ENCODE results near the gene CTNNA2.

The CTNNA2 gene

DNA sequence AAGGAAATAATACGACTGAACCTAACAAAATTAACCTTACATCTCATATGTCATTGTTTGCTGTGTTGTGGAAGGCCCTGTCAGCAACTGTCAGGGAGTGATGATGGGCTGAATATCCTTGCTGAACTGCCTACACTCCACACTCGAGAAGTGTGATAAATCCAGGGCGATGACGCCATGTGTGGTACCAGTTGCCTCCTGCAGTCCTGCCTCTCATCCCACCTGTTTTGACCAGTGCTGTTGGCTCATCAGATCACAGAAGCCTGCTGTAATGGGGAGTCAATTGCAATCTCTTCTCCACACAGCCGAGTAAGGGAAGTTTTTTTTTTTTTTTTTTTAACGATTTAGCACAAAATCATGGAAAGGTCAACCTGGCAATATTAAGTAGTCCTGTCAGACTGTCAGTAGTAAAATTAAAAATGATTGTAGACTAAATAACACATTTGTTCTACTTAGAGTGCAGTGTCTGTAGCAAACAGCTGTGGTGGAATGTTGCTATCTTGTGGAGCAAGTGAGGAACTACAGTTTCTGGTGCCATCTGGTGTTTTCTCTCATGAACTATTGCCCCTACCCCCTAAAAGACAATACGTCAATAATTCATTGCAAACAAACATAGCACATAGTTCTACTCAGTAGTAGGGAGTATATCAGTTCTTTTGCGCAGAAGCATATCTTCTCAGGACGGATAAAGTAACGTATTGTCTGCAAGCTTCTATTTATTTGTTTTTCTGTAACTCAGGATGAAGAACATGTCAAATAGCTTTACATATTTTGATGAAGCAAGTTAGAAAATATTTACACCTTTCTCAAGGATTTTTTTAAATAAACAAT, 347.6 kb downstream of the CTNNA2 start:
- no peak overlapping the region for H3K27ac ChIP-seq (ENCODE audit: low read length)
- no peaks in the 10 kb centered on the region for H3K4me1 ChIP-seq (ENCODE audit: insufficient read depth, low read length)
- H3K9me3 ChIP-seq (ENCODE audit: insufficient read depth, low read length, severe bottlenecking), result no peaks in the 10 kb centered on the region
- no peak overlapping the region for H3K4me3 ChIP-seq (ENCODE audit: low read depth in 1 of 2, low read length in 2 of 2)
- no peaks in the 10 kb centered on the region for H3K36me3 ChIP-seq (ENCODE audit: insufficient read depth, low read length)
- H3K9ac ChIP-seq (ENCODE audit: low read depth, low read length), result no peak overlapping the region
- no peak for TF ChIP-seq EZH2 (IDR thresholded peaks at IDR 0.05; ENCODE audit: borderline replicate concordance, low read depth, low read length, severe bottlenecking)
- TF ChIP-seq, protein P1, sequence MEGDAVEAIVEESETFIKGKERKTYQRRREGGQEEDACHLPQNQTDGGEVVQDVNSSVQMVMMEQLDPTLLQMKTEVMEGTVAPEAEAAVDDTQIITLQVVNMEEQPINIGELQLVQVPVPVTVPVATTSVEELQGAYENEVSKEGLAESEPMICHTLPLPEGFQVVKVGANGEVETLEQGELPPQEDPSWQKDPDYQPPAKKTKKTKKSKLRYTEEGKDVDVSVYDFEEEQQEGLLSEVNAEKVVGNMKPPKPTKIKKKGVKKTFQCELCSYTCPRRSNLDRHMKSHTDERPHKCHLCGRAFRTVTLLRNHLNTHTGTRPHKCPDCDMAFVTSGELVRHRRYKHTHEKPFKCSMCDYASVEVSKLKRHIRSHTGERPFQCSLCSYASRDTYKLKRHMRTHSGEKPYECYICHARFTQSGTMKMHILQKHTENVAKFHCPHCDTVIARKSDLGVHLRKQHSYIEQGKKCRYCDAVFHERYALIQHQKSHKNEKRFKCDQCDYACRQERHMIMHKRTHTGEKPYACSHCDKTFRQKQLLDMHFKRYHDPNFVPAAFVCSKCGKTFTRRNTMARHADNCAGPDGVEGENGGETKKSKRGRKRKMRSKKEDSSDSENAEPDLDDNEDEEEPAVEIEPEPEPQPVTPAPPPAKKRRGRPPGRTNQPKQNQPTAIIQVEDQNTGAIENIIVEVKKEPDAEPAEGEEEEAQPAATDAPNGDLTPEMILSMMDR (IDR thresholded peaks at IDR 0.05; ENCODE audit: borderline replicate concordance, extremely low read depth, low read length, poor library complexity, severe bottlenecking), result peak; percentile 54
- no peaks in the 10 kb centered on the region for H3K27me3 ChIP-seq (ENCODE audit: insufficient read depth, low read length, poor library complexity)
- no peak for DNase-seq
- ATAC-seq (ENCODE audit: insufficient read depth, low read depth), result no peak
- H3K4me2 ChIP-seq (ENCODE audit: insufficient read depth, low read length), result no peak overlapping the region
- H2AFZ ChIP-seq (ENCODE audit: low read depth, low read length), result no peak overlapping the region
- H3K79me2 ChIP-seq (ENCODE audit: insufficient read depth, low read length), result no peaks in the 10 kb centered on the region
- no peaks in the 10 kb centered on the region for H4K20me1 ChIP-seq (ENCODE audit: insufficient read depth, low read length)

DNA sequence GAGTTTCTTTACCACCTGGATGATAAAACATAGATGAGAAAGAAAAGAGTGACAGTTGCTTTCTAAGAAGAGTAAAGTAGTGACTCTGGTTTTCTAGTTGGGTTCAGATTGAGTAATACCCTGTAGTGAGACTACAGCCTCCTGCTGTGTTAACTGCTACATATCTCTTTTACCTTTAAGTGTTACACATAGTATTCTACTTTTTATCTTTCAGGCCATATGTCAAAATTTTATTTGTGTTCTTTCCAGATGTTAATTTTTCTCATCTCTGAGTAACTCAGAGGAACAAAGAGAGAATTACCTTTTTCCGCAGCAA, 348.2 kb downstream of the CTNNA2 start:
- no peaks in the 10 kb centered on the region for H3K4me1 ChIP-seq (ENCODE audit: insufficient read depth, low read length)
- no peak for DNase-seq
- H3K27ac ChIP-seq (ENCODE audit: low read length), result no peak overlapping the region
- no peak overlapping the region for H3K4me2 ChIP-seq (ENCODE audit: insufficient read depth, low read length)
- H4K20me1 ChIP-seq (ENCODE audit: insufficient read depth, low read length), result no peaks in the 10 kb centered on the region
- ATAC-seq (ENCODE audit: insufficient read depth, low read depth), result no peak
- no peaks in the 10 kb centered on the region for H3K27me3 ChIP-seq (ENCODE audit: insufficient read depth, low read length, poor library complexity)
- no peak overlapping the region for H2AFZ ChIP-seq (ENCODE audit: low read depth, low read length)
- no peak overlapping the region for H3K4me3 ChIP-seq (ENCODE audit: low read depth in 1 of 2, low read length in 2 of 2)
- H3K9me3 ChIP-seq (ENCODE audit: insufficient read depth, low read length, severe bottlenecking), result no peaks in the 10 kb centered on the region
- H3K9ac ChIP-seq (ENCODE audit: low read depth, low read length), result no peak overlapping the region
- no peaks in the 10 kb centered on the region for H3K79me2 ChIP-seq (ENCODE audit: insufficient read depth, low read length)
- no peaks in the 10 kb centered on the region for H3K36me3 ChIP-seq (ENCODE audit: insufficient read depth, low read length)
- TF ChIP-seq EZH2 (IDR thresholded peaks at IDR 0.05; ENCODE audit: borderline replicate concordance, low read depth, low read length, severe bottlenecking), result no peak
- TF ChIP-seq, protein P1 (IDR thresholded peaks at IDR 0.05; ENCODE audit: borderline replicate concordance, extremely low read depth, low read length, poor library complexity, severe bottlenecking), result no peak

DNA sequence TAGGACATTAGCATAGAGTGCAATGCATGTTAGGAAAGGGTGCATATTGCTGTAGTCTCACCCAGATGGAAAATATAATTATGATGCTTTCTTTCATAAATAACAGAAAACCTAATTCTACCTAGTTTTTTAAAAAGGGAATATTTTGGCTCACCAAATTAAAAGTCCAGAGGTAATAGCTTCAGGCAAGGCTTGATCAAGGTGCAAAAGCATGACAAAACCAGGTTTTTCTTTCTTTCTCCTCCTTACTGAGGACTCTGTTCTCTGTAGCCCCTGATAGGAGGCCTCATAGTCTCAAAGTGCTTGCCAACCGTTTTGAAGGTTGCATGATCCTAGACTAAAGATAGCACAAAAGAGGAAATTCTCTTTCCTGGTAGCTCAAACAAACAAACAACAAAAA, 349.9 kb downstream of the CTNNA2 start:
- Histone ChIP-seq H3K36me3 (ENCODE audit: insufficient read depth, low read length) (no peaks in the 10 kb centered on the region), H3K9me3 (ENCODE audit: insufficient read depth, low read length, severe bottlenecking) (no peaks in the 10 kb centered on the region), H2AFZ (ENCODE audit: low read depth, low read length) (no peak overlapping the region), H4K20me1 (ENCODE audit: insufficient read depth, low read length) (no peaks in the 10 kb centered on the region), H3K27ac (ENCODE audit: low read length) (no peak overlapping the region), H3K4me3 (ENCODE audit: low read depth in 1 of 2, low read length in 2 of 2) (no peak overlapping the region), H3K79me2 (ENCODE audit: insufficient read depth, low read length) (no peaks in the 10 kb centered on the region), H3K27me3 (ENCODE audit: insufficient read depth, low read length, poor library complexity) (no peaks in the 10 kb centered on the region), H3K4me2 (ENCODE audit: insufficient read depth, low read length) (no peak overlapping the region), H3K9ac (ENCODE audit: low read depth, low read length) (no peak overlapping the region), H3K4me1 (ENCODE audit: insufficient read depth, low read length) (no peaks in the 10 kb centered on the region)
- no peak for TF ChIP-seq EZH2 (IDR thresholded peaks at IDR 0.05; ENCODE audit: borderline replicate concordance, low read depth, low read length, severe bottlenecking)
- TF ChIP-seq, protein P1 (IDR thresholded peaks at IDR 0.05; ENCODE audit: borderline replicate concordance, extremely low read depth, low read length, poor library complexity, severe bottlenecking), result no peak
- ATAC-seq (ENCODE audit: insufficient read depth, low read depth), result no peak
- DNase-seq, result no peak
